GM18951 (cell line): ENCODE data around the gene LARGE1.

Source experiments
- POLR2A ChIP-seq: IDR thresholded peaks from 4 replicates; pipeline ENCODE4 v1.6.1; 2011; ENCODE audit warnings: mild to moderate bottlenecking; ENCODE audit not compliant: insufficient read length, insufficient read depth; ENCODE audit errors: extremely low read depth
- in situ Hi-C: fragments of 300-500 bp; cut with MboI; formaldehyde crosslinking; loops from one replicate; pipeline ENCODE4 v1.12.0; 2022; ENCODE audit warnings: low sequenced_read_pairs, mixed read lengths, inconsistent platforms; ENCODE audit not compliant: unreplicated experiment

Gene LARGE1

GRCh38 chr22:33563220-33563964, 356.9 kb downstream of the LARGE1 start:
- in situ Hi-C loops = no loop called here
- no peak for TF ChIP-seq POLR2A

GRCh38 chr22:33562501-33562900, 357.8 kb downstream of the LARGE1 start:
- in situ Hi-C loops = no loop called here
- no peak for TF ChIP-seq POLR2A

- in situ Hi-C loops = no loop called here
- no peak for TF ChIP-seq POLR2A
These were observed 359.0 kb downstream of the LARGE1 start for GRCh38 chr22:33561149-33561807.

- no peak for TF ChIP-seq POLR2A
- in situ Hi-C loops = no loop called here
These were observed 362.4 kb downstream of the LARGE1 start for GRCh38 chr22:33557836-33558235.

GRCh38 chr22:33555814-33556522, 364.3 kb downstream of the LARGE1 start:
- TF ChIP-seq POLR2A = no peak
- in situ Hi-C loops = no loop called here

GRCh38 chr22:33553493-33553892, 366.8 kb downstream of the LARGE1 start:
- in situ Hi-C loops = no loop called here
- no peak for TF ChIP-seq POLR2A

- TF ChIP-seq POLR2A = no peak
- in situ Hi-C loops = no loop called here
These were observed 375.6 kb downstream of the LARGE1 start for GRCh38 chr22:33544707-33545106.

- no peak for TF ChIP-seq POLR2A
- in situ Hi-C loops = no loop called here
These were observed 377.6 kb downstream of the LARGE1 start for GRCh38 chr22:33542722-33543121.

GRCh38 chr22:33542153-33542552, 378.1 kb downstream of the LARGE1 start:
- no peak for TF ChIP-seq POLR2A
- in situ Hi-C loops = no loop called here

- no peak for TF ChIP-seq POLR2A
- in situ Hi-C loops = no loop called here
These were observed 380.1 kb downstream of the LARGE1 start for GRCh38 chr22:33539902-33540751.

- no peak for TF ChIP-seq POLR2A
- in situ Hi-C loops = no loop called here
These were observed 380.9 kb downstream of the LARGE1 start for GRCh38 chr22:33539202-33539901.

- TF ChIP-seq POLR2A = no peak
- in situ Hi-C loops = no loop called here
These were observed 381.9 kb downstream of the LARGE1 start for GRCh38 chr22:33538277-33538885.
